GM18508 (cell line): Measurements from ENCODE around the gene PALMD.

Experiments
- ATAC-seq: cut with Tn5 transposase; IDR thresholded peaks from one replicate; pipeline ENCODE4 v1.9.1; 2021; ENCODE audit warnings: moderate number of reproducible peaks; ENCODE audit not compliant: insufficient read depth, unreplicated experiment

PALMD gene

DNA sequence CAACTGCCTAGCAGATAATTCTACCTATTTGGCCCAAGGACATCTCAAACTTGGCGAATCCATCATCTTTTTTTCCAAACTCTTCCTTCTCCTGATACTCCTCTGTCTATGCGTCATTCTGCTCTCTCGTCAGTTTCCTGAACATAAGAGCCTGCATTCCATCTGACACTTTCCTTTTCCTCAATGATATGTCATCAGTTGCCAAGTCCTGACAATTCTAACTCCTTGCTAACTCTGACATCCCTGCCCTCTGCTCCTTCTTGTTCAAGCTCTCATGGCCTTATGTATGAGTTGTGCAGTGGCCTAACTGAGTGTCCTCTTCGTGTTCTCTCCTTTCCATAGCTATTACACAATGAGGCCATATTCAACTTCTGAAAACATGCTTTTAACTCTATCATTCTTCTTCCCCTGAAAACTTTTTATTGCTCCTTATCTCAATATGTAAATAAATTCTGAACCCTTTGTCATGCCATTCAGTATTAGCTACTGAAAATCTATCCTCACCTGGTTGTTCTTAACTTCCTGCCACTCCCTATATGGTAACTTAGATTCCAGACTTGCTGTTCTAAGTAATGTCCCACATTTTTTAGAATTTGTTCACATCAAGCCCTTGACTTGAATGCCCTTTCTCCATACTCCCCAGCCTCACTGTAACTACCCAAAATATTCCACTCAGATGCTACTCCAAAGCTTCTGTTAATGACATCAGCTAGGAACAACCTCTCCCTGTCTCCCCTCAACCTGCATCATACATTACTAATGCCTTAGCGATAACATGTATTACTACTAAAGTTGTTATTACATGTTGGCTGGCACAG lies 11.5 kb downstream of the PALMD start:
- ATAC-seq = no peak

DNA sequence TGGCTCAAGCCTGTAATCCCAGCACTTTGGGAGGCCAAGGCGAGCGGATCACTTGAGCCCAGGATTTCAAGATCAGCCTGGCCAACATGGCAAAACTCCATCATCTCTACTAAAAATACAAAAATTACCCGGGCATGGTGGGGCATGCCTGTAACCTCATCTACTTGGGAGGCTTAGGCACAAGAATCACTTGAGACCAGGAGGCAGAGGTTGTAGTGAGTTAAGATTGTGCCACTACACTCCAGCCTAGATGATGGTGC lies 12.0 kb downstream of the PALMD start:
- ATAC-seq = no peak

DNA sequence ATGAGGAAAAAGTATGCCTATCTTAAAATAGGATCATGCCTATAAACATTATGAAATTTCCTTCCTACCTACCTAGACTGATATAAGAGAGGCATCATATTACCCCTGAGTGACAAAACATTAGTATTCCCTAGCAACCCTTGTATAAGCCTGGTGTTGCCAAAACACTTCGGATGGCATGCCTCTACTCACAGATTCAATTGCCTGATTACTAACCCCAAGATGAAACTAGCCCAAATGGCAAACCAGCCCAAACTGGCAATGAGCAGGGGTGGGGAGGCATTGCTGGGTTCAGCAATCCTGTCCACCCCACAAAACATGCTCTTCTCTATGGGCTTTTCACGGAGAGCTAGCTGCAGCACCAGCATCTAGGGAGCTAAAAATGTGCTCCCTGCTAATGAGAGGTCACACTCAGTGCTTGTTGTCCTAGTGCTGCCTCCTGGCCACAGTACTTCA lies 13.9 kb downstream of the PALMD start:
- ATAC-seq = no peak

DNA sequence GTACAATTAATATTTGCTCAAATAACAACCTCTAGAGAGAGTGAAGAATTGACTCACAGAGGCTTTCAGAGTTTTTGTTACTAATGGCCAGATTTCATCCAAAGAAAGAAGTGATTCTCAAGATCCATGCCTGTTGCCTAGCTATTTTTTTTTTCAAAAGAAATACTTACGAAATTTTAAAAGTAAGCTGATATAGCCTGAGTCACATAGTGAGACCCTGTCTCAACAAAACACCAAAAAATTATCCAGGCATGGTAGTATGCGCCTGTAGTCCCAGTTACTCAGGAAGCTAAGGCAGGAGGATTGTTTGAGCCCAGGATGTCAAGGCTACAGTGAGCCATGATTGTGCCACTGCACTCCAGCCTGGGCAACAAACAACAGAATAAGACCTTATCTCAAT lies 14.6 kb downstream of the PALMD start:
- no peak for ATAC-seq

DNA sequence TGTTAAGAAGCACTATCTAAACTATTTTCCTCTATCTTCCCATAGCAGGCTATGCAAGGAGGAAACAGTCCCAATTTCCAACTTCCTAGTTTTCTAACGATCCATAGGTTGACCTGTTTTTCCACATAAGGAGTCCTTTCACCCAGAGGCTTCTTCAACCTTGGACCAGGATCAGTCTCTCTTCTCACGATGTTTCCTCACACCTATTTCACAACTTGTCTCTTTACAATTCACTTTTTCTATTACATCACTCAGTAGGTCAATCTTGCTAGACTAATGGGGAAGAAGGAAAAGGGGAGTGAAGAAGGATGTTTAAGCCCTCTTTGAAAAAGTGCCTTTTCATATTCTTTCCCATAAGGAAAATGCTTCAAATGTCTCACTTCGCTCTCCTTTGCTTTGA lies 15.9 kb downstream of the PALMD start:
- ATAC-seq = no peak

DNA sequence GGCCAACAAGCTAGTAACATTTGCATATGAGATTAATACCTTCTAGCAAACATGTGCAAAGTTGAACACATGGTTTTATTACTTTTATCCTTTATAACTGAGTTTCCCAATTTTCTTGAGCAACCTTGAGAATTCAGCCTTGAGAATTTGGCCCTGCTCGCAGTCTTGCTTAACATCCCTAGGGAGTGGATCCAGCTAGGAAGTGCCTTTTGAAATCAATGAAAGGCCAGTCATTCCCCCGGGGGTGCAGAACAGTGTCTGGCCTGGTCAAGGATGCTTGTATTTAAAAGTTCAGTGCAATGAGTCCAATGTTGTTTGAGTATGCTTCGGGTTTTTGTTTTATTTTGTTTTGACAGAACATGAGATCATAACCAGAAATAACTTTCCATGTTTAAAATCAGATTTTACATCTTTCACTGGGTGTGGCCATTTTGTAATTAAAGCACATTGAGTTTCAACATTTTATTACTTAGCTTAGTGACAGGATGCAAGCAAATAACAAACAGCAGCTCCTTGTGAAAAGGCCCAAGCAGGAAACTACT lies 16.7 kb downstream of the PALMD start:
- ATAC-seq = no peak

DNA sequence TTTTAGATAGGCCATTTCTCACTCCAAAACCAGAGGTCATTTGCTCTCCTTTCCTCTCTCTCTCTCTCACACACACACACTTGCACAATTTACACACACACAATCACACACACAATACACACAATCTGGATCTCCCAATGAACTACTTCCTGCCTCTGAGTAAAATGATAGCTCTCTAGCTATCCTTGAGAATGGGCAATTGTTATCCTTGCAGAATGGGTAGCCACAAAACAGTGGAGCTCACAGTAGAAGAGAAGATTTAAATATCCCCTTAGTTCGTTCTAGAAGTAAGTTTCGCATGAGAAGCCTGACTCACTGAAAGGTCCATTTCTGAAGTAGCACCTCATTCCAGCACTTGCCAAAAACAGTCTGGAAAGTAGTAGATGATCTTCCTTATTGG lies 17.6 kb downstream of the PALMD start:
- ATAC-seq = no peak

DNA sequence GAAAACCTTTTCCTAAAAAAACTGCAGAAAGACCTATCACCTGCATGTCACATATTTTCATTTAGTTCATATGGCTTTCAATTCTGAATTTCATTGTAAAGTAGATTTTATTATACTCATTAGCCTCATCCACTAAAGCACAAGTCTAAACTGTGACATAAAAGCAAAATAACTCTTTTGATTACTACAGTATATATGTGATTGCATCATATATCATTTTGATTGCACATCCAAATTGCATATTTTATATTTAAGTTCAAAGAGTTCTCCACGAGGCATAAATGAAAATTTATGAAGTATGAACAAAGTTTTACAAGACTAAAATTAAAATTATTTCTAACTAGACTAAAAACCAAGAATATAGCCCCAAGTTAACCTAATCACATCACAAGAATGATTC lies 19.3 kb downstream of the PALMD start:
- ATAC-seq = no peak

DNA sequence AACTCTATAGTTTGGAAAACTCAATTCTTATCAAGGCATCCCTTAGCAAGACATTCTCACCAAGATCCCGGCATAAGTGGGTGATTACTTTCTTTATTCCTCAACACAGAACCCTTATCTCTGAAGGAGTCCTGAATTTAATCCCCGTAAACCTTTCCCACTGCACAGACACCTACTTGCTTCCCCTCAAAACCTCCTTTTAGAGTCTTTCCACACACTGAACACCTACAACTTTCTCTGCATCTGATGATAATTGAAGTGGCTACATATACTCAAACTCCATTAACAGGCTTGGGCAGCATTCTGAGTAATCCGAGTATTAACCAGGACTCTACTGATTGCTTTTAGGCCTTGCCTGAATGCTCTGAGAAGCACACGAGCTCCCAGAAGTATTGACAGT lies 23.5 kb downstream of the PALMD start:
- ATAC-seq = no peak

DNA sequence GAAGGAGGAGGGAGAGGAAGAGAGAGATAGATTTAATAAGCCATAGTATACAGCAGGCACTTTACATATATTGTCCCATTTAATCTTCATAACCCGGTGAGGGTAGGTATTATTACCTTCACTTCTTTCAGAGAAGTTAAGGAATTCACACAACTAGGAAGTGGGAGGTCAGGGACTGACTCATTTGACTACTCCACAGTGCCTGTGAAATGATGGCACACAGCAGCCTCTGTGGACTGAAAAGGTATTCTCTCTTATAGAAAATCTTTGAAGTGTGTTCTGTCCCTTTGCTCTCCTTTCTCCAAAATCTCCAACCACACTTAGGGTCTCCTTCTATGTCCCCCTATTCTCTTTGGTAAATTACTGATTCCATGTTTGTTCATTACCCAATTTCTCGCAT lies 23.9 kb downstream of the PALMD start:
- no peak for ATAC-seq

DNA sequence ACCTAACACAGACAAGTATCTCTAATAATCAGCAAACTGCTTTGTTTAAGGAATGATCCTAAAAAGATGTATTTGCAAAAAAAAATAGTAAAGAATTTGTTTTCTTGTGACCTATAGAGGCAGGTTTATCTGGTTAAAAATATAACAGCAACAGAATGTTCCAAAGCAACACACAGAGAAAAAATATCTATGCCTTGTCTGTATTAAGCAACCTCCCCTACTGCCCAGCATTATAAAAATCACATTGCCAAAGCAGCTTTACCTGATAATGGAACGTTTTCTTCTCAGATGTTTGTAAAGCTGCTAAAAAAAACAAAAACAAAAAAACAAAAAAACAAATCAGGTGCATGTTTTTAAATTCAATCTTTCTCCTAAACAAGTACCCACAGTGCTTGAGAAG lies 24.7 kb downstream of the PALMD start:
- ATAC-seq = no peak

DNA sequence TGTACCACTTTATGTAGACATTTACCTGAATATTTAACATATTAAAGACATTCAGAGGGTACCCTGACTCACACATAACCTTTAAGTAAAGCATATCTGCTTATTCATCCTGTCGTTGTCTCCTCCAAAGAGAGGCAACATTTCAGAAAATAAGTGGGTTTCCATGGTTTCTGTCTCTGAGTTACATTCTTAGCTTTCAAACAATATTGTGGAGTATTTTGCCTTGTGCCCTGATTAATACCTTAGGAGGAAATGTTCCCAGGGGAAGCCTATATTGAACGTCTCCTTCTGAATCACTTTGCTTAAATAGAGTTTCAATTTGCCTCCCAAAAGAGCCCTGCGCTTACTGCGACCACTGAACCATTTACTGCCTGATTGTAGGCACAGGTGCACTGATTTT lies 26.1 kb downstream of the PALMD start:
- no peak for ATAC-seq

DNA sequence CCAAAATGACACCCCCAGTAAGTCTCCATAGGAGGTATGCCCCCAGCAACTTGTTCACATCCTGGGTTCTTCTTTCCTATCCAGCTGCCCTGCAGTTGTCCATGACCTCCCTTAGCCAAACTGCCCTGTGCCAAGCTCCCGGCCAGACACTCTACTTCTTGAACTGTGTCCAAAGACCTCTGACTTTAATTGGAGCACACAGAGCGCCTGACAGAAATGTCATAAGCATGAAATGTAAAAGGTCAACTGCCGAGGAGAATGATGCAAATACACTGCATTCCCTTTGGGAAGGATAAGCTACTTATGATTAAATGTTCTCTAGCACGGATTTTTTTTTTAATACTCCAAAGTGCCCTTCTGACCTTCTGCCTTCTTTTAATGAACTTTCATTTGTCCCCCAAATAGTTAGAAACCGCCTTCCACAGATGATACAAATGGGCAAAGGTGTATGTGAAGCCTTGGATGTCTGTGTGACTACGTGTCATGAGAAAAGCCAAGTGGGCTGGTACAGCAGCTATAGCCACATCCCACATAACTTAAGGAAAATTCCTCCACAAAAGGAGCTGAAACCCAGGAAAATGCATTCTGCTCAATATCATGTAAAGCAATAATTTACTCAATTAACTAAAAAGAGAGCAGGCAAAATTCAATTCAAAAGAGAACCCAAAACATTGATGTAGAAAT lies 26.8 kb downstream of the PALMD start:
- no peak for ATAC-seq

DNA sequence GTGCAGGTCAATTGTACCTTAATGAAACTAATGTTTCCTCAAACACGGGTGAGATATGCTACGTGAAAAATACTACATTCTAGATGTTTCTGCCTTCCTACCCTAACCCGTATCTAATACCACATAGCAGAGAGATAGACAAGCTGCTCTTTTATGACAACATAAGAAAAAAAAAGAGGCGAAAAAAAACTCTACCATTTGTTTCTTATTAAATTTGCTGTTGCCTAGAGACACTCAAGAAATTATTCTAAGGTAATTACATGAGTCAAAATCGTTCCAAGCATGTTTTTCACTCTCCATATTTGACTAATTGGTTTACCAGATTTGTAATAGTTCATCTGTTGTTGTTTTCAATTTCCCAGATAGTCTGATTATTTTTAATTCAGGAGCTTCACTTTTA lies 27.4 kb downstream of the PALMD start:
- ATAC-seq = no peak

DNA sequence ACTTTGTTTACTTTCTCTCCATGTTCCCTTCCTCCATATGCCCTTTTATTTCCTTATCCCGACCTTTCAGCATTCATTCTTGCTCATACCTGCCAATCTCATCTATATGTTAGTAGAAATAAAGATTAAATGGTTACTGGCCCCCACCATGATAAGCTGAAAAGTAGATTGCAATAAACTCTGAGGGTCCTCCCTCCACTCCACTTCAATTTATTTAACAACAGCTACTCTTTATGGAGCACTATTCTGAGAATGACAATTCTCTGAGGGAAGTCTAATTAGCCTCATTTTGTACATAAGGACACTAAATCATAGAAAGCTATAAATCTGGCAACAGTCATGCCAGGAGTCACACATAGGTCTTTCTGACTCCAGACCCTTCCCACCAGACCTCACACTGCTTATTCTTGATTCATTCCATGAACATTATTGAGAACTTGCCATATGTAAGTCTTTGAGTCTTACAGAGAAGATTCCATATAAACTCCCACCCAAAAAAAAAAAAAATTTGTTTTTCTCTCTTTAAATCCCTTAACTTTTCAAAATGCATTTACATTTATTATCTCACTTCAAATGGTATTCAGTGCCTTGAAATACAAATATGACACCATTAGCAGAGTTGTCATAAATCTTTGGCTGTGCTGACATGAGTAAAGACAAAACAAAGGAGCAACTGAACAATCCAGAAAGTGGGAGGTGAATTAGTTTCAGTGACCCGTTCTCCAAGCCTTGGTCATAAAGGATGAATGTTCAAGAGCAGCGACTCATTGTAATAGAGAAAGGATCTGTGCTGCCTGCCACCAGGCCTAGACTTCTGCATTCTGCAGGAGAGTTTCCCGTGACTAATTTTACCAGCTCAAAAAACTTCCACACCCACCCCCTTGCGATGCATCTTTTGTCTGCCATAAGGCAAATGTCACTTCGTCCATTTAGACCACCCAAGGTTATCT lies 28.5 kb downstream of the PALMD start:
- no peak for ATAC-seq

DNA sequence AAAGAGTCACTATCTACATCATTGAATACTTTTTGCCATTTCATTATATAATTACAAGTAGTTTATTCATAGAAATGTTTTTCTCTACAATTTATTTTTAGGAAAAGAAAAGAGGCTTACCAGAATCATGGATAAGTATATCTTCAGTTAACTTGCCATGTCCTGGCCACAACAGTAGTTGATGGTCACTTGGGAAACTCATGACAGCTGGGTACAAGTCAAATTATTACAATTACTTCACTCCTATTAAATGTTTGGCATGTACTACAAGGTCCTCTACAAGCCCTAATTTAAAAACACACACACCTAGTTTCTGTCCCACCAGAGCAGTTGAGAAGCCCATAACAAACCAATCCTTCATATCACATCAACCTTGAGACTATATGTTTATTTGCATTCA lies 29.4 kb downstream of the PALMD start:
- no peak for ATAC-seq

DNA sequence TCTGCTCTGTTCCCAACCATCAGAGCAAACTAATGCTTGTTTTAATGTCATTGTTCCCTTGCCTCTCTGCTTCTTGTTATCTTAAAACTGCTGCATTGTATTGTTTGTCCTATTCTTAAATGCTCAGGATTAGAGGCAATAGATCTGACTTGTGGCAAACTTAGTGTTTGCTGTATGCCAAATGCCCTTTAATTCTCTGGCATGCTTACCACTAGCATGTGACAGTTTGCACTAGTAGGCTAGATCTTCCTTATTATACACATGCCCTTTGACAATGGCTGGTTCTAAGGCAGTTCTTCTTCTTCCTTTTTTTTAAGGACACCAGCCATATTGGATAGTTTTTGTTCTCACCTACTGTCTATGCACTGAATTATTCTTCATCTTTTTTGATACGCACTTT lies 30.1 kb downstream of the PALMD start:
- no peak for ATAC-seq

DNA sequence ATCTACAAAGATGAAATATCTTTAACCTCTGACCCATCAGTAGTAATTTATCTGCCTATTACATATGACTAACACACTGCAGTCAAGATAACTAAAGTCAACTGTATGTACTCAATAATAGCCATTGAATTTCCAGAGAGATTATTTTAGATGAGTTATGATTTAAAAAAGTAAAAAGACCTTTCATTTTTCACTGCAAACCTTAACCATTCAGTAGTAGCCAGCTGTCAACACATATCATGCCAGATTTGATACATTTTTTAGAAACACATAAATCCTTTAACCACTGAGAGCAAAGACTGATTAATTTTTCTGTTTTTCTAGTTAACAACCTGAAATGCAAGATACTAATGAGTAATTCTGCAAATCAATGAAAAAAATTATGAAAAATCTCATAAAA lies 31.0 kb downstream of the PALMD start:
- no peak for ATAC-seq

DNA sequence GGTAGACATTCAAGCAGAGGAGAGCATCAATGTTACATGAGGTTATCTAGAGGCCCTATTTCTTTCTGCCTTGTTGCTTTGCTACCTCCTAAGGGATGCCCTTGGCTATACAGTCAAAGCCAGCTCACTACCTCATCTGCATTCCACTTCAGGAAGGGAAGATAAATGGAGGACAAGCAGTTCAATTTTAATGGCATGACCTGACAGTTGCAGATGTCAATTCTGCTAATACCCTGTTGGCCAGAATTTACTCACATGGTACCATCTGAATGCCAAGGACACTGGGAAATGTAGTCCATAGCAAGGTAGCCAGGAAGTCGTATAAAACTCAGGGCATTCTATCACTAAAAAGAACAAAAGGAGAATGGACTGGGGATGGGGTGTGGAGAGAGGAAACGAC lies 31.5 kb downstream of the PALMD start:
- ATAC-seq = no peak

DNA sequence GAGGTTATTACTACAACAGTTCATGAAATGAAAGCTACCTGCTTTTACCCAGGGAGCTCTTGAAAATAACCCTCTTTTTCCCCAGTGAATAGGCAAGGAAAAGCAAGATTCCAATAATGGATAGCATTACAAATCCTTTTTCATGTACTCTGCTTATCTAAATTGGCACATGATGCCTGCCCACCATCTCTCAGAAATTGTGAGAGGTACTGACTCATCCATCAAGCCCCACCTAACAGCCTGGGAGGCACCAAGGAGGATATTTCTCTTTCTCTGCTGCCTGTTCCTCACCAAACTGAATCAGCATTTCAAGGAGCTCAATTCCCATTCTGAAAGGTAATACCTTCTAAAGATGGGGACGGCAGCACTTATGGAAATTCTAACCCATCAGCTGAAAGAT lies 34.4 kb downstream of the PALMD start:
- ATAC-seq = no peak

DNA sequence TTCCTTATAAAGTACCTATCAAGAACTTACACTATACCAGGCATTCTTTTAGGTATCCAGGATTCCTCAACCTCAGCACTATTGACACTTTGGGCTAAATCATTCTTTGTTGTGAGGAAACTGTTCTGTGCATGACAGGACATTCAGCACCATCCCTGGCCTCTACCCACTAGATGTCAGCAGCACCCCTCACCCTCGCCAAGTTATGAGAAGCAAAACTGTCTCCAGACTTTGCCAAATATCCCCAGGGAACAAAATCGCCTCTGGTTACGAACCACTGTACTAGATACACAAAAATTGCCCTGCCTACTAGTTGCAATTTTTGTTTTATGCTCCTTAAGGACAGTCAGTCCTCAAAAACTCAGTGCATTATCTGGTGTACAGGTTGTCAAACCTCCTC lies 35.7 kb downstream of the PALMD start:
- no peak for ATAC-seq
